Sigmoid colon (tissue), 7 donors: Measurements from ENCODE around the gene PTPN14. TPM values are rescaled to one million over a fixed set of nuclear protein-coding genes. Genes with fewer than 3 reads are reported as not detected.
A peak's percentile ranks its signal among the peaks of the same experiment; 100 is the strongest.

Experiments used
- DNase-seq: peaks from one replicate; pipeline ENCODE4 v3.0.0-alpha.2; 2019
- H3K27ac ChIP-seq, 4 donors: fragments of 200-600 bp; sonication (generic); one replicate each; pipeline ENCODE4 v1.5.1; 2016 to 2019; ENCODE audit warnings: mild to moderate bottlenecking in 1 of 4
- H3K27me3 ChIP-seq, 3 donors: fragments of 200-600 bp; sonication (generic); one replicate each; pipeline ENCODE4 v1.5.1; 2019; ENCODE audit warnings: mild to moderate bottlenecking in 1 of 3
- H3K36me3 ChIP-seq, 4 donors: fragments of 200-600 bp; sonication (generic); one replicate each; pipeline ENCODE4 v1.5.1; 2016 to 2019
- H3K4me1 ChIP-seq, 4 donors: fragments of 200-600 bp; sonication (generic); one replicate each; pipeline ENCODE4 v1.5.1; 2017 to 2019
- H3K4me3 ChIP-seq, 4 donors: fragments of 200-600 bp; sonication (generic); one replicate each; pipeline ENCODE4 v1.5.1; 2017 to 2019; ENCODE audit warnings: mild to moderate bottlenecking in 2 of 4, moderate library complexity in 1 of 4
- H3K9me3 ChIP-seq, 4 donors: fragments of 200-600 bp in 3 of 4; sonication (generic) in 3 of 4; one replicate each; pipeline versions ENCODE4 v1.5.1 to v1.6.1; 2013 to 2019
- CTCF ChIP-seq, 4 experiments: fragments of 450-650 bp in 3 of 4; fragments of 200-600 bp in 1 of 4; IDR thresholded peaks; one replicate each; pipeline ENCODE4 v1.5.1; 2016 to 2019; ENCODE audit warnings: antibody characterized with exemption in 4 of 4, mild to moderate bottlenecking in 3 of 4, moderate library complexity in 2 of 4
- EP300 ChIP-seq, 4 donors: sonication (generic); formaldehyde crosslinking; IDR thresholded peaks; one replicate each; pipeline ENCODE4 v1.6.1; 2017; ENCODE audit warnings: antibody characterized with exemption in 4 of 4
- POLR2A ChIP-seq, 2 donors: fragments of 450-650 bp; IDR thresholded peaks; one replicate each; pipeline ENCODE4 v1.6.1; 2016; ENCODE audit warnings: antibody characterized with exemption in 2 of 2, mild to moderate bottlenecking in 2 of 2, moderate library complexity in 2 of 2
- POLR2AphosphoS5 ChIP-seq, 4 donors: sonication (generic); formaldehyde crosslinking; IDR thresholded peaks; one replicate each; pipeline ENCODE4 v1.6.1; 2017; ENCODE audit warnings: antibody characterized with exemption in 4 of 4
- WGBS, 2 donors: extraction: QIAGEN DNeasy Blood & Tissue Kit; methylation state at CpG; one replicate each; pipeline ENCODE4 v1.1.7; 2013; 5-methylcytosine and 5-hydroxymethylcytosine counted together
- intact Hi-C: fragments of 100-400 bp; cut with DNase I; formaldehyde crosslinking; loops from one replicate; pipeline ENCODE4 v1.15.1; 2023
- polyA plus RNA-seq, 3 donors: library from polyadenylated mRNA; stranded (reverse); fragments of 200-250 nt; gene quantifications; one replicate each; pipeline ENCODE4 v1.2.3, GENCODE V29; 2013
- total RNA-seq, 4 donors: library from RNA; depleted of rRNA; stranded (reverse); fragments of >200 nt; gene quantifications; one replicate each; pipeline ENCODE4 v1.1.0, GENCODE V29; 2016
- donor health status: healthy with polysubstance abuse.
- donor health status: Bipolar disorder and iron deficiency.
- donor health status: healthy.

Gene PTPN14
- total and polyA plus RNA-seq, 7 donors, result 0.46 to 35.5 (median 20.1) TPM

- Histone ChIP-seq H3K36me3 (no peaks in the 10 kb centered on the region), H3K4me3 (no peak overlapping the region), H3K27ac (no peak overlapping the region), H3K9me3 (no peaks in the 10 kb centered on the region), H3K4me1 (peaks cover 0 to 35% (median 26%) of the 10 kb centered on the region in 4 donors), H3K27me3 (no peaks in the 10 kb centered on the region)
- TF ChIP-seq CTCF (IDR thresholded peaks at IDR 0.05) (no peak), EP300 (IDR thresholded peaks at IDR 0.05) (no peak), POLR2AphosphoS5 (IDR thresholded peaks at IDR 0.05) (no peak), POLR2A (IDR thresholded peaks at IDR 0.05) (no peak)
- intact Hi-C loops, result no loop called here
- WGBS, 2 donors, result 92 to 98% methylated on average over 3 of the region's 3 CpGs
- no peak for DNase-seq
Observed at GRCh38 chr1:214470132-214470531, 81.3 kb downstream of the PTPN14 start.

GRCh38 chr1:214469290-214469689 lies 82.1 kb downstream of the PTPN14 start:
- H3K4me3 ChIP-seq, result no peak overlapping the region
- H3K9me3 ChIP-seq, result no peaks in the 10 kb centered on the region
- WGBS, 2 donors, result 92 to 94% methylated on average over 1 of the region's 1 CpG
- no peak for DNase-seq
- peaks cover 0 to 35% (median 28%) of the 10 kb centered on the region in 4 donors for H3K4me1 ChIP-seq
- intact Hi-C loops, result no loop called here
- no peaks in the 10 kb centered on the region for H3K27me3 ChIP-seq
- H3K36me3 ChIP-seq, result no peaks in the 10 kb centered on the region
- no peak overlapping the region for H3K27ac ChIP-seq
- TF ChIP-seq POLR2AphosphoS5 (IDR thresholded peaks at IDR 0.05) (no peak), CTCF (IDR thresholded peaks at IDR 0.05) (no peak), POLR2A (IDR thresholded peaks at IDR 0.05) (no peak), EP300 (IDR thresholded peaks at IDR 0.05) (no peak)

GRCh38 chr1:214467078-214467585 lies 84.3 kb downstream of the PTPN14 start:
- WGBS, 2 donors, result 17 to 73% methylated on average over 1 of the region's 1 CpG
- DNase-seq, result no peak
- H3K36me3 ChIP-seq, result no peaks in the 10 kb centered on the region
- H3K4me3 ChIP-seq, result no peak overlapping the region
- no peak for TF ChIP-seq EP300 (IDR thresholded peaks at IDR 0.05)
- TF ChIP-seq POLR2AphosphoS5 (IDR thresholded peaks at IDR 0.05), result no peak
- TF ChIP-seq POLR2A (IDR thresholded peaks at IDR 0.05), result no peak
- no peak for TF ChIP-seq CTCF (IDR thresholded peaks at IDR 0.05)
- H3K27ac ChIP-seq, result peak overlapping the region in 2 of 4 donors; percentile 40 to 44
- H3K27me3 ChIP-seq, result no peaks in the 10 kb centered on the region
- H3K9me3 ChIP-seq, result no peaks in the 10 kb centered on the region
- H3K4me1 ChIP-seq, result peaks cover 0 to 24% (median 18%) of the 10 kb centered on the region in 4 donors
- intact Hi-C loops, result no loop called here

DNA sequence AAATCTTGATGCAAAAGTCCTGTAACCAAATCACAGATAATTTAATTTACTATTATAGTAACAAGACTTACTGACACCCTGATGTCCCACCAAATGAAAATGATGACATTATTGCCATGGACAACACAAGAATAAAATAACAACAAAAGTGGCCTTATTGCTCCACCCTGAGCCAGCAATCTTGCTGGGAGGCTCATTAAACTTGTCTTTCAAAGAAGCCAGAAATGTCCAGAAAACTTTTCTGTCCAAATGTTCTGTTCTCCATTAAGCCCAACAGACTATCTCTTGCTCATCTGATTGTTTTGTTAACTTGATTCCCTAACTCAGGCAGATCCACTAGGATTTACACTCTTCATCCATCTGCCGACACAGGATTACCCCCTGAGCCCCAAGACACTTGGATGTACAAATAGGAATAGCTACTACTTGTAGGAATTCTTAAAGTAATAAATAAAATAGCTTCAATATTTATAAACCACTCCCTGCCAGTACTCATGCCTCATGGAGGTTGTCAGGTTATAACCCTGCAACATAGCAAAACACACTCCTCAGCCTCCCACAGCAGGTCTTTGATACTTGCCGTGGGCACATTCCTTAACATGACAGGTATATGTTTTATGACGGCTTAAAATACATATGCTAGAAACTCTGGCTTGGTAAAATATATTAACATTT lies 84.9 kb downstream of the PTPN14 start:
- Histone ChIP-seq H3K36me3 (no peaks in the 10 kb centered on the region), H3K27me3 (no peaks in the 10 kb centered on the region), H3K27ac (peak overlapping the region in 2 of 4 donors; percentile 40 to 44), H3K9me3 (no peaks in the 10 kb centered on the region), H3K4me3 (no peak overlapping the region), H3K4me1 (peaks cover 0 to 24% (median 18%) of the 10 kb centered on the region in 4 donors)
- intact Hi-C loops, result no loop called here
- TF ChIP-seq POLR2A (IDR thresholded peaks at IDR 0.05), result no peak
- TF ChIP-seq EP300 (IDR thresholded peaks at IDR 0.05), result no peak
- TF ChIP-seq POLR2AphosphoS5 (IDR thresholded peaks at IDR 0.05), result no peak
- no peak for TF ChIP-seq CTCF (IDR thresholded peaks at IDR 0.05)
- no peak for DNase-seq
- WGBS, 2 donors, result 38 to 64% methylated on average over 3 of the region's 3 CpGs
